Measurements from ENCODE around the gene FLNB. TPM values are rescaled to one million over a fixed set of nuclear protein-coding genes. Genes with fewer than 3 reads are reported as not detected.

Gene FLNB
- total and polyA plus RNA-seq, 2 of the 13 experiments (the other 11 are each of a cell fraction or from before 2014, with no cell fraction given): 106 to 130 TPM

- TF ChIP-seq TAF15 (IDR thresholded peaks at IDR 0.05; ENCODE audit: low read depth, low read length, poor library complexity, severe bottlenecking): no peak
- no peak; the same call in 1 of the 2 replicates for TF ChIP-seq ZC3H13 (CRISPR knock-in tag; IDR thresholded peaks at IDR 0.05)
- TF ChIP-seq EEA1 (CRISPR knock-in tag; IDR thresholded peaks at IDR 0.05; ENCODE audit: borderline replicate concordance): no peak
- peak; percentile 33; the same call in 1 of the 2 replicates for TF ChIP-seq RBFOX2 (IDR thresholded peaks at IDR 0.05; ENCODE audit: low read depth, low read length)
- no peak for TF ChIP-seq SIX1 (CRISPR knock-in tag; IDR thresholded peaks at IDR 0.05; ENCODE audit: borderline replicate concordance)
- peak; percentile 61; the same call in 1 of the 2 replicates for TF ChIP-seq ZNF281 (CRISPR knock-in tag; IDR thresholded peaks at IDR 0.05; ENCODE audit: borderline replicate concordance)
- TF ChIP-seq SP1 (IDR thresholded peaks at IDR 0.05): no peak
- no peak for TF ChIP-seq SP1 (CRISPR knock-in tag; IDR thresholded peaks at IDR 0.05)
- no peak for TF ChIP-seq KDM6A (CRISPR knock-in tag; IDR thresholded peaks at IDR 0.05; ENCODE audit: low read depth)
- no peak for TF ChIP-seq MYC (CRISPR knock-in tag; IDR thresholded peaks at IDR 0.05; ENCODE audit: borderline replicate concordance)
- TF ChIP-seq POLR2AphosphoS5 (IDR thresholded peaks at IDR 0.05; ENCODE audit: low read depth, low read length): no peak
- 0 out of 2 replicates have a peak, but pooled peaks have one; percentile 12 for TF ChIP-seq PATZ1 (CRISPR knock-in tag; IDR thresholded peaks at IDR 0.05)
- no peak for TF ChIP-seq MLXIP (CRISPR knock-in tag; IDR thresholded peaks at IDR 0.05; ENCODE audit: borderline replicate concordance)
- TF ChIP-seq SOX6 (IDR thresholded peaks at IDR 0.05): no peak
- TF ChIP-seq SOX6 (CRISPR knock-in tag; IDR thresholded peaks at IDR 0.05): no peak
- TF ChIP-seq PITX1 (CRISPR knock-in tag; IDR thresholded peaks at IDR 0.05): no peak
- no peak for TF ChIP-seq CENPX (CRISPR knock-in tag; IDR thresholded peaks at IDR 0.05)
- TF ChIP-seq ZNF124 (CRISPR knock-in tag; IDR thresholded peaks at IDR 0.05): no peak
- no peak for TF ChIP-seq SIN3B (IDR thresholded peaks at IDR 0.05; ENCODE audit: low read length)
- no peak for TF ChIP-seq HOXD1 (CRISPR knock-in tag; IDR thresholded peaks at IDR 0.05)
- TF ChIP-seq E2F1 (CRISPR knock-in tag; IDR thresholded peaks at IDR 0.05): no peak
- TF ChIP-seq ZFP36 (IDR thresholded peaks at IDR 0.05; ENCODE audit: borderline replicate concordance, low read depth, low read length, partially characterized antibody): no peak
Observed at GRCh38 chr3:58009749-58010535, 1.7 kb downstream of the FLNB start (continued).
